Measurements from ENCODE around the gene NCOR1.

The NCOR1 gene

GRCh38 chr17:16254773-16255400, 39.6 kb upstream of the NCOR1 start:
- Mint-ChIP-seq H3K27ac (peak overlapping the region; percentile 86 to 94 (median 91)), H3K27me3 (ENCODE audit: low read depth) (no peaks in the 10 kb centered on the region), H3K36me3 (ENCODE audit: low read depth) (peaks cover 12% of the 10 kb centered on the region), H3K4me1 (peaks cover 20% of the 10 kb centered on the region), H3K9me3 (no peaks in the 10 kb centered on the region), H3K4me3 (peak overlapping the region in 1 of 3 experiments; percentile 21)
- TF ChIP-seq, protein P1, sequence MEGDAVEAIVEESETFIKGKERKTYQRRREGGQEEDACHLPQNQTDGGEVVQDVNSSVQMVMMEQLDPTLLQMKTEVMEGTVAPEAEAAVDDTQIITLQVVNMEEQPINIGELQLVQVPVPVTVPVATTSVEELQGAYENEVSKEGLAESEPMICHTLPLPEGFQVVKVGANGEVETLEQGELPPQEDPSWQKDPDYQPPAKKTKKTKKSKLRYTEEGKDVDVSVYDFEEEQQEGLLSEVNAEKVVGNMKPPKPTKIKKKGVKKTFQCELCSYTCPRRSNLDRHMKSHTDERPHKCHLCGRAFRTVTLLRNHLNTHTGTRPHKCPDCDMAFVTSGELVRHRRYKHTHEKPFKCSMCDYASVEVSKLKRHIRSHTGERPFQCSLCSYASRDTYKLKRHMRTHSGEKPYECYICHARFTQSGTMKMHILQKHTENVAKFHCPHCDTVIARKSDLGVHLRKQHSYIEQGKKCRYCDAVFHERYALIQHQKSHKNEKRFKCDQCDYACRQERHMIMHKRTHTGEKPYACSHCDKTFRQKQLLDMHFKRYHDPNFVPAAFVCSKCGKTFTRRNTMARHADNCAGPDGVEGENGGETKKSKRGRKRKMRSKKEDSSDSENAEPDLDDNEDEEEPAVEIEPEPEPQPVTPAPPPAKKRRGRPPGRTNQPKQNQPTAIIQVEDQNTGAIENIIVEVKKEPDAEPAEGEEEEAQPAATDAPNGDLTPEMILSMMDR (IDR thresholded peaks at IDR 0.05; ENCODE audit: unreplicated experiment in 3 of 3) = no peak

- peaks cover 13% of the 10 kb centered on the region for H3K4me1 Mint-ChIP-seq
- H3K9me3 Mint-ChIP-seq = no peaks in the 10 kb centered on the region
- no peak overlapping the region for H3K4me3 Mint-ChIP-seq
- TF ChIP-seq, protein P1 (IDR thresholded peaks at IDR 0.05; ENCODE audit: unreplicated experiment in 3 of 3) = no peak
- peaks cover 19% of the 10 kb centered on the region for H3K36me3 Mint-ChIP-seq (ENCODE audit: low read depth)
- no peaks in the 10 kb centered on the region for H3K27me3 Mint-ChIP-seq (ENCODE audit: low read depth)
- peak overlapping the region in 1 of 3 experiments; percentile 57 for H3K27ac Mint-ChIP-seq
Observed at GRCh38 chr17:16251556-16251955, 36.2 kb upstream of the NCOR1 start.

- TF ChIP-seq, protein P1 (IDR thresholded peaks at IDR 0.05; ENCODE audit: unreplicated experiment in 3 of 3) = no peak
- Mint-ChIP-seq H3K9me3 (no peaks in the 10 kb centered on the region), H3K4me1 (peaks cover 12% of the 10 kb centered on the region)
Observed at GRCh38 chr17:16251043-16251442, 35.7 kb upstream of the NCOR1 start.

GRCh38 chr17:16250635-16251034, 35.3 kb upstream of the NCOR1 start:
- H3K4me3 Mint-ChIP-seq = no peak overlapping the region
- peaks cover 16% of the 10 kb centered on the region for H3K36me3 Mint-ChIP-seq (ENCODE audit: low read depth)
- peak overlapping the region in 1 of 3 experiments; percentile 28 for H3K27ac Mint-ChIP-seq
- TF ChIP-seq, protein P1 (IDR thresholded peaks at IDR 0.05; ENCODE audit: unreplicated experiment in 3 of 3) = no peak
- H3K9me3 Mint-ChIP-seq = no peaks in the 10 kb centered on the region
- no peaks in the 10 kb centered on the region for H3K27me3 Mint-ChIP-seq (ENCODE audit: low read depth)
- peaks cover 8% of the 10 kb centered on the region for H3K4me1 Mint-ChIP-seq

More at GRCh38 chr17:16251043-16251442, 35.7 kb upstream of the NCOR1 start:
- Mint-ChIP-seq H3K36me3 (ENCODE audit: low read depth) (peaks cover 19% of the 10 kb centered on the region), H3K4me3 (no peak overlapping the region), H3K27ac (peak overlapping the region in 1 of 3 experiments; percentile 28), H3K27me3 (ENCODE audit: low read depth) (no peaks in the 10 kb centered on the region)

DNA sequence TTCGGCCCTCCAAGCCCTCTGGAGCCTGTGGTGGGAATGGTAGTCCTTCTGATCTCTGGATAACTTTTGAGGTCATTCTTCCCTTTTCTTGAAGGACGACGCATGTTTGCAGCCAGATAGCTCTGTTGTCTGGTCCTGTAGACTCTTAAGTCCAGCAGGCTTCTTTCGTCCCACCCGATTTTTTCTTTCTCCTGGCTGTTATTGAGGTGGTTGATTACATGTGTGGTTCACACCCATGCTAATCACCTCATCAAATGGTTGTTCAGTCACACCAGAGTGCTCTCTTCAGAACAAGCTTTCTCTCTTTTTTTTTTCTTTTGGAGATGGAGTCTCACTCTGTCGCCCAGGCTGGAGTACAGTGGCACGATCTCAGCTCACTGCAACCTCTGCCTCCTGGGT, 32.3 kb upstream of the NCOR1 start:
- Mint-ChIP-seq H3K4me1 (no peaks in the 10 kb centered on the region), H3K4me3 (no peak overlapping the region), H3K36me3 (ENCODE audit: low read depth) (peaks cover 11% of the 10 kb centered on the region), H3K9me3 (no peaks in the 10 kb centered on the region), H3K27me3 (ENCODE audit: low read depth) (no peaks in the 10 kb centered on the region), H3K27ac (peak overlapping the region; percentile 28 to 95 (median 94))
- TF ChIP-seq, protein P1 (IDR thresholded peaks at IDR 0.05; ENCODE audit: unreplicated experiment in 3 of 3) = no peak
